ENCODE results near the gene HDLBP.

HDLBP gene

GRCh38 chr2:241226723-241227572, 88.5 kb downstream of the HDLBP start:
- no peak for DNase-seq

- DNase-seq, result no peak
Measured at GRCh38 chr2:241225983-241226382, 89.5 kb downstream of the HDLBP start.

DNA sequence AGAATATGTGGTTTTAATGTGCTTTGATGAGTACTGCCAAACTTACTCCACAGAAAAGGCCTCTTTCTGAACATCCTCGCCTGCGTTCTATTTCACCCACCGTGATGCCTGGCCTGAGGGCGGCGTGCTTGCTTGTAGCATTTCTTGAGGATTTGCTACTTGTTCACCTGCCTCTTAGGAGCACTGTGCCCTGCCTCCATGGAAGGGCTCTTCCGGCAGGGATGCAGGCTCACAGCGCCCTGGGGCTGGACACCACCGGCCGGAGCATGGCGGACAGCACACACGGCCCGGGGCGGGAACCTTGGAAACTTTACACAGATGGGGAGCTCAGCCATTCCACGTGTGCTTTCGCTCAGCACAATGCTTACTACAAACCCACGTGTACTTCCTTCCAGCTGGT, 89.9 kb downstream of the HDLBP start:
- DNase-seq, result no peak

DNA sequence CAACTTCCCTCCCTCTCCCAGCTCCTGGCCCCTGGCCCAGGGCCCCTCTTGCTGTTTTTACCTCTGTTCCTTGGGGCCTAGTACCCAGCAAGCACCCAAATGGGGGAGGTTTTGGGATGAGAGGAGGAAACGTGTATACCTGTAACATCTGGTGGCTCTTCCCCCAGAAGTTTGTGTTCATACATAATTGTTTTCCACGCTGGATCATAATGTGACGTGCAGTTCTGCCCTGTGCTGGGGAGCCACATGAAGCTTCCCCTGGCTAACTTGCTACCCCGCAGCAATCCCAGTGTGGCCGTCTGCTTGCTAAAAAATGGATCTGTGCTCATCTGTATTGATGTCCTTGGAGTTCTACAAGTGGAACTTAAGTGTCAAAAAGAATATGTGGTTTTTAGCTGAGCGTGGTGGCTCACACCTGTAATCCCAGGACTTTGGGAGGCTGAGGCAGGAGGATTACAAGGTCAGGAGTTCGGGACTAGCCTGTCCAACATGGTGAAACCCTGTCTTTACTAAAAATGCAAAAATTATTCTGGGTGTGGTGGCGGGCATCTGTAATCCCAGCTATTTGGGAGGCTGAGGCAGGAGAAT, 90.5 kb downstream of the HDLBP start:
- DNase-seq, result no peak

DNA sequence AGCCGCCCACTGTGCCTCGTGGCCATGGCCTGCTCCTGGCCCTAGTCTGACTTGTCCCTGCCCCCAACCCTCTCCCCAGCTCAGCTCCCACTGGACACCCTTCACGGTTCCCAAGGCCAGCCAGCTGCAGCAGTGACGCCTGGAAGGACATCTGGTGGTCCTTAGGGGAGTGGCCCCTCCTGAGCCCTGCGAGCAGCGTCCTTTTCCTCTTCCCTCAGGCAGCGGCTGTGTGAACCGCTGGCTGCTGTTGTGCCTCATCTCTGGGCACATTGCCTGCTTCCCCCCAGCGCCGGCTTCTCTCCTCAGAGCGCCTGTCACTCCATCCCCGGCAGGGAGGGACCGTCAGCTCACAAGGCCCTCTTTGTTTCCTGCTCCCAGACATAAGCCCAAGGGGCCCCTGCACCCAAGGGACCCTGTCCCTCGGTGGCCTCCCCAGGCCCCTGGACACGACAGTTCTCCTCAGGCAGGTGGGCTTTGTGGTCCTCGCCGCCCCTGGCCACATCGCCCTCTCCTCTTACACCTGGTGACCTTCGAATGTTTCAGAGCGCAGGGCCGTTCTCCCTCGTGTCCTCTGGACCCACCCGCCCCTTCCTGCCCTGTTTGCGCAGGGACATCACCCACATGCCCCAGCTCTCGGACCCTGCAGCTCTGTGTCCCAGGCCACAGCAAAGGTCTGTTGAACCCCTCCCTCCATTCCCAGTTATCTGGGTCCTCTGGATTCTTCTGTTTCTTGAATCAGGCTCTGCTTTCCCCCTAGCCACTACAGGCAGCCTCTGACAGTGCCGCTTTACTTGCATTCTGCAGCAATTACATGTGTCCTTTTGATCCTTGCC, 91.2 kb downstream of the HDLBP start:
- no peak for DNase-seq

- DNase-seq, result no peak
Measured at GRCh38 chr2:241223211-241224017, 92.1 kb downstream of the HDLBP start.

DNA sequence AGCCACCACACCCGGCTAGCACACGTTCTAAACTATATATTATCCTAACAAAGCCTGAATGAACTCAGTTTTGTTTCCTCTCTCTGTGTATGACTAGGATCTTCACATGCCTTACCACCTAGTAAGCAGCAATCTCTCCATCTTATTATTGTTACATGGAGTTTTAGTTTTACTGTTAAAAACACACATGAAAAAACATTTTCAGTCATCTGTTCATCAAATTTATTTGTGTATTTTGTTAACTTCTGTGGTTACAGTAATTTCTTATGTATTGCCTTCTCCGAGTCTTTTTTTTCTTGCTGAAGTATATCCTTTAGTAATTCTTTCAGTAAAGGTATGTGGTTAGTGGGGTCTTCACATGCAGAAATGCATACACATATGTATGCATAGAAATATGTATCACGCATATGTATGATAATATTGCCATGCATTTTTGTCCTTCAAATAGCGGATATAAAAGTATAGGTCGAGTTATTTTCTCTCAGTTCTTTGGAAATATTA, 95.6 kb downstream of the HDLBP start:
- no peak for DNase-seq

GRCh38 chr2:241219030-241219382, 96.5 kb downstream of the HDLBP start:
- no peak for DNase-seq

- DNase-seq, result no peak
Measured at GRCh38 chr2:241218131-241219029, 97.1 kb downstream of the HDLBP start.

GRCh38 chr2:241217320-241218031, 98.0 kb downstream of the HDLBP start:
- no peak for DNase-seq

GRCh38 chr2:241216211-241216761, 99.2 kb downstream of the HDLBP start:
- DNase-seq, result no peak

- DNase-seq, result no peak
Measured at GRCh38 chr2:241215421-241215820, 100.1 kb downstream of the HDLBP start.

GRCh38 chr2:241214766-241215165, 100.7 kb downstream of the HDLBP start:
- no peak for DNase-seq

GRCh38 chr2:241214209-241214608, 101.3 kb downstream of the HDLBP start:
- no peak for DNase-seq

GRCh38 chr2:241213567-241213966, 101.9 kb downstream of the HDLBP start:
- no peak for DNase-seq

- no peak for DNase-seq
Measured at GRCh38 chr2:241213041-241213440, 102.4 kb downstream of the HDLBP start.

- peak; percentile 8 for DNase-seq
Measured at GRCh38 chr2:241211276-241211675, 104.2 kb downstream of the HDLBP start.

- no peak for DNase-seq
Measured at GRCh38 chr2:241209271-241209670, 106.2 kb downstream of the HDLBP start.

GRCh38 chr2:241208058-241208457, 107.4 kb downstream of the HDLBP start:
- DNase-seq, result no peak

DNA sequence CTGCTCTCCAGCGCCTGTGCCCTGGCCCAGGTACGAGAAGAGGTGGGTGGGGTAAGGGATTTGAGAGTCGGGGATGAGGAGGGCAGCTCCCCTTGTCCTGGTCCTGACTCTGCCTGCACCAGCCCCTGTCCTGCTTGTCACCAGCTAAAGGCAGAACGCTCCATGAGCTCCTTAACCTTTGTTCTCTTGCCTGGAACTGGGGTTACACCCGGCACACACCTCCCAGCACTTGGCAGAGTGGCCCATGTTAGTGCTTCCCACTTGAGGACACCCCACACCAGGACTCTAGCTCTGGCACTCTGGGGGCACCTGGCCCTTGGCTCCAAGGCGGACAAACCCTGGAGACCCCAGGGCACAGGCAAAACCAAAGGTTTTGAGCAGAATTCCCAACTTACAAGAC, 107.8 kb downstream of the HDLBP start:
- DNase-seq, result no peak

DNA sequence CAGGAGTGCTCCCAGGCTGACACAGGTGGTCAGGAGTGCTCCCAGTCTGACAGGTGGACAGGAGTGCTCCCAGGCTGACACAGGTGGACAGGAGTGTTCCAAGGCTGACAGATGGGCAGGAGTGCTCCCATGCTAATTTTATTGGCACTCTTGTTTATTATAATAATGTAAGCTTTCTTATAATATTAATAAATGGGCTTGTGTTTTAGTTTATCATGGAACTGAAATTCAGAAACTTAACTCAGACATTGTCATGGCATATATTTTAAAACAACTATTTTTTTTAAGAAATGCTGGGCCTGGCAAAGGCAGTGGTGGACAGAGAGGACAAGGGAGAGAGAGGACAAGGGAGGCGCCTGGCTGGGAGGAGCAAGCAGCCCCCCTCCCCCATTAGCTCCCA, 108.3 kb downstream of the HDLBP start:
- no peak for DNase-seq

Measured in NCI-H1436 (cell line).